Measurements from ENCODE around the gene GALNTL6. TPM values are rescaled to one million over a fixed set of nuclear protein-coding genes. Genes with fewer than 3 reads are reported as not detected.

The GALNTL6 gene
- total RNA-seq, 1 experiment from 2014 or later = not detected

DNA sequence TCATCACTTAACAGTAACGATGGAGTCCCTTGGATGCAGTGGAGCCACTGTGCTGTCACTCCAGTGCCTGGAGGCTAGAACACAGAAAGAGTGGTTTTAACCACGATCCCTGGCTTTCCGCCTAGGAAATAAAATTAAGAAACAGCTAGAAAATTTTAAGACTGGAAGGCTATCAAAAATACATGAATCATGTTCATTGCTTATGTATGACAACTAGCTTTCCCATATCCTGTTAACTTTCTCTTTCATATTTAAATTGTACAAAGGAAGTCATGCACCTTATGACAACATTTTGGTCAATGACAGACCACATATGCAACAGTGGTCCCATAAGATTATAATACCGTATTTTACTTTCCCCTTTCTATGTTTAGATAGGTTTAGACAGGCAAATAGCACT is 115.1 kb downstream of the GALNTL6 start:
- no peak overlapping the region for H3K23ac ChIP-seq (ENCODE audit: insufficient read length, low read depth, low read length)
- H4K91ac ChIP-seq (ENCODE audit: insufficient read length, low read depth, low read length) = no peak overlapping the region
- no peak overlapping the region for H3K56ac ChIP-seq (ENCODE audit: insufficient read length, low read depth, low read length)
- peaks cover 7% of the 10 kb centered on the region; the same call in 1 of the 2 replicates for H3K4me1 ChIP-seq (ENCODE audit: insufficient read depth, low read length)
- Mint-ChIP-seq H3K9me3 (no peaks in the 10 kb centered on the region; a peak in 3 of 5 replicates), H3K4me3 (no peak overlapping the region), H3K27ac (no peak overlapping the region), H3K4me1 (peaks cover 15 to 20% of the 10 kb centered on the region in 2 experiments), H3K36me3 (ENCODE audit: insufficient read depth in 1 of 3, low read depth in 3 of 3) (no peaks in the 10 kb centered on the region; a peak in 2 of 7 replicates), H3K27me3 (ENCODE audit: low read depth) (no peaks in the 10 kb centered on the region)
- H2BK12ac ChIP-seq (ENCODE audit: insufficient read length, low read depth, low read length) = no peak overlapping the region
- no peaks in the 10 kb centered on the region for H3K23me2 ChIP-seq (ENCODE audit: insufficient read length, low read depth, low read length, poor library complexity, severe bottlenecking)
- H4K5ac ChIP-seq (ENCODE audit: insufficient read length, low read depth, low read length) = no peak overlapping the region
- H3K9ac ChIP-seq (ENCODE audit: extremely low read depth, insufficient read length, low read length) = no peak overlapping the region
- no peak overlapping the region for H2BK20ac ChIP-seq (ENCODE audit: low read depth, low read length, poor library complexity, severe bottlenecking)
- no peak overlapping the region for H2BK5ac ChIP-seq (ENCODE audit: insufficient read length, low read length)
- TF ChIP-seq CTCF (conservative IDR thresholded peaks at IDR 0.05) = no peak
- no peak overlapping the region for H4K8ac ChIP-seq (replicated peaks; ENCODE audit: insufficient read length, low read depth, low read length)
- H3K27ac ChIP-seq (ENCODE audit: insufficient read length, low read depth, low read length) = no peak overlapping the region
- H3K79me2 ChIP-seq (ENCODE audit: insufficient read depth, low read length) = no peaks in the 10 kb centered on the region
- H3K9me3 ChIP-seq (ENCODE audit: control insufficient read depth, low read depth, low read length) = no peaks in the 10 kb centered on the region
- no peaks in the 10 kb centered on the region for H3K27me3 ChIP-seq (ENCODE audit: insufficient read depth, low read length)
- no peak overlapping the region for H3K18ac ChIP-seq (ENCODE audit: insufficient read length, low read depth, low read length)
- WGBS (ENCODE audit: extremely low coverage, insufficient read length, low lambda C conversion rate) = no CpG with 5 or more reads among the region's 4 CpGs
- no peak overlapping the region for H3K4me2 ChIP-seq (ENCODE audit: insufficient read depth, insufficient read length, low read length)
- no peak overlapping the region for H2BK120ac ChIP-seq (ENCODE audit: low read depth, low read length, poor library complexity, severe bottlenecking)
- H3K79me1 ChIP-seq (ENCODE audit: insufficient read depth, low read depth, low read length, poor library complexity, severe bottlenecking) = no peaks in the 10 kb centered on the region
- no peak overlapping the region for H3T11ph ChIP-seq (ENCODE audit: low read length)
- no peak overlapping the region for H3K14ac ChIP-seq (ENCODE audit: insufficient read depth, low read length)
- DNase-seq = no peak
- H4K20me1 ChIP-seq (ENCODE audit: control insufficient read depth, insufficient read depth, insufficient read length) = no peaks in the 10 kb centered on the region
- H2AK5ac ChIP-seq (ENCODE audit: insufficient read length, low read length) = no peak overlapping the region
- H3K4ac ChIP-seq (ENCODE audit: low read depth, low read length) = no peak overlapping the region
- H2BK15ac ChIP-seq (ENCODE audit: low read depth, low read length) = no peak overlapping the region
- no peak overlapping the region for H2AFZ ChIP-seq (ENCODE audit: low read length)
